ENCODE measurements around the gene TTC39A.

DNA sequence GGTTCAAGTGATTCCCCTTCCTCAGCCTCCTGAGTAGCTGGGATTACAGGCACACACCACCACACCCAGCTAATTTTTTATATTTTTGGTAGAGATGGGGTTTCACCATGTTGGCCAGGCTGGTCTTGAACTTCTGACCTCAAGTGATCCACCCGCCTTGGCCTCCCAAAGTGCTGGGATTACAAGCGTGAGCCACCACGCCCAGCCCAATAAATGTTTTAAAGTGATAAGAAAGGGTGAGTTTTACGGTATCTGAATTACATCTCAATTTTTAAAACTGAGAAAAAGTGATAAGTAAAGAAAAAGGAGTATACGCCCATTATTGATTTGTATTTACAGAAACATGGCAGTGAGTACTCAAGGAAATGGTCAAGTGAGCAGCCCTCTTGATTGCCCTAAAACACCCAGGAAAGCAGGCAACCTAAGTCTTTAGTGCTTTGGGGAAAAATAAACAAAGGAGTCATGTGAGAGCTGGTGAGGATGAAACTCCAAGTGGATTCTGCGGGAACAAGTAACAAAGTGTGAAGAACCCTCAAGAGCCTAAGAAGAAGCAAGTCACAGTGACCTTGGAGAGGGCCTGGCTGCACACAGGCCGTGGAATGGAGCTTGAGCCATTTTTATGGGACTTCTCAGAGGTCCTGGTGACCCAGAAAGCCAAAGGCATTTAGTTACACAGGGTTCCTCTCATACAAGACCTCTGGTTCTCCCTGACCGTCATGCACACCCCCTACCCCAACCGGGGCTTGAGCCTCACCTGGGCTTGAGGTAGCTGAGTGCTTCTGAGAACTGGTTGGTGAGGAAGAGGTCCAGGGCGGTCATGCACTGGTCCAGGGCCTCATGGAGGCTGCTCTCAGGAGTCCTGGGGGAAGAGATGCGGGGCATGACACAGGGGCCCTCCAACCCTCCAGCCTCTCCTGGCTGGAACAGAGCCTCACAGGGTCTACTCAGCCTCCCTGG is 9.1 kb downstream of the TTC39A start:
- TF ChIP-seq TAF1 (IDR thresholded peaks at IDR 0.05; ENCODE audit: borderline replicate concordance, insufficient read depth, low read length) = no peak
- no peak for TF ChIP-seq FOXP2 (optimal IDR thresholded peaks at IDR 0.05; ENCODE audit: borderline replicate concordance, extremely low read depth, extremely low read length, insufficient read depth)

All from PFSK-1 (cell line).